Hypothalamus (tissue), 51 donors: ENCODE results near the gene TAGLN3.

ENCODE experiments used
- DNase-seq, 51 donors: peaks; one replicate each; lab custom pipeline; 2025; lab: John Stamatoyannopoulos, UW

TAGLN3 gene

GRCh38 chr3:112042842-112043280 is 44.1 kb downstream of the TAGLN3 start:
- DNase-seq: peak in 1 of 51 donors; percentile 26

GRCh38 chr3:112043621-112044201 is 45.0 kb downstream of the TAGLN3 start:
- DNase-seq: peak in 26 of 51 donors; percentile 1 to 78 (median 22)

GRCh38 chr3:112046599-112046998 is 47.9 kb downstream of the TAGLN3 start:
- DNase-seq: no peak

GRCh38 chr3:112047264-112047663 is 48.5 kb downstream of the TAGLN3 start:
- no peak for DNase-seq

- no peak for DNase-seq
These were observed 50.2 kb downstream of the TAGLN3 start for GRCh38 chr3:112048911-112049310.

- no peak for DNase-seq
These were observed 54.5 kb downstream of the TAGLN3 start for GRCh38 chr3:112053229-112053628.

GRCh38 chr3:112056451-112056929 is 57.8 kb downstream of the TAGLN3 start:
- DNase-seq: no peak

- DNase-seq: no peak
These were observed 60.8 kb downstream of the TAGLN3 start for GRCh38 chr3:112059497-112059896.

GRCh38 chr3:112061152-112061551 is 62.4 kb downstream of the TAGLN3 start:
- no peak for DNase-seq
